ENCODE results near the gene BTBD9.
"Not testable (repeated sequence)": the region's sequence is repeated elsewhere in the genome, so short reads cannot be mapped to it uniquely, and the experiment has no call there.

- TF ChIP-seq, protein P1, sequence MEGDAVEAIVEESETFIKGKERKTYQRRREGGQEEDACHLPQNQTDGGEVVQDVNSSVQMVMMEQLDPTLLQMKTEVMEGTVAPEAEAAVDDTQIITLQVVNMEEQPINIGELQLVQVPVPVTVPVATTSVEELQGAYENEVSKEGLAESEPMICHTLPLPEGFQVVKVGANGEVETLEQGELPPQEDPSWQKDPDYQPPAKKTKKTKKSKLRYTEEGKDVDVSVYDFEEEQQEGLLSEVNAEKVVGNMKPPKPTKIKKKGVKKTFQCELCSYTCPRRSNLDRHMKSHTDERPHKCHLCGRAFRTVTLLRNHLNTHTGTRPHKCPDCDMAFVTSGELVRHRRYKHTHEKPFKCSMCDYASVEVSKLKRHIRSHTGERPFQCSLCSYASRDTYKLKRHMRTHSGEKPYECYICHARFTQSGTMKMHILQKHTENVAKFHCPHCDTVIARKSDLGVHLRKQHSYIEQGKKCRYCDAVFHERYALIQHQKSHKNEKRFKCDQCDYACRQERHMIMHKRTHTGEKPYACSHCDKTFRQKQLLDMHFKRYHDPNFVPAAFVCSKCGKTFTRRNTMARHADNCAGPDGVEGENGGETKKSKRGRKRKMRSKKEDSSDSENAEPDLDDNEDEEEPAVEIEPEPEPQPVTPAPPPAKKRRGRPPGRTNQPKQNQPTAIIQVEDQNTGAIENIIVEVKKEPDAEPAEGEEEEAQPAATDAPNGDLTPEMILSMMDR (conservative IDR thresholded peaks at IDR 0.05): not testable (repeated sequence)
- TF ChIP-seq EZH2 (IDR thresholded peaks at IDR 0.05; ENCODE audit: low read depth): not testable (repeated sequence)
Measured at GRCh38 chr6:38619342-38619741, 20.4 kb downstream of the BTBD9 start.

All from PC-9 (cell line).